ENCODE measurements around the gene YOD1.

GRCh38 chr1:207088701-207089626 lies 38.0 kb upstream of the YOD1 start, which contains the start of gene C4BPB:
- no peak for TF ChIP-seq CTCF (IDR thresholded peaks at IDR 0.05; ENCODE audit: low read depth, low read length)
- no peak for TF ChIP-seq EZH2phosphoT487 (IDR thresholded peaks at IDR 0.05; ENCODE audit: low read depth)

Measured in OCI-LY3 (cell line).